HUES6 (cell line): ENCODE data around the gene NANOS2.
"Not testable (repeated sequence)": the region's sequence is repeated elsewhere in the genome, so short reads cannot be mapped to it uniquely, and the experiment has no call there.

Experiments
- H3K27ac ChIP-seq: 2 replicates; pipeline ENCODE4 v1.7.0; 2013; ENCODE audit warnings: low read depth, mild to moderate bottlenecking, low read length, inconsistent platforms
- H3K27me3 ChIP-seq: 2 replicates; pipeline ENCODE4 v1.6.1; 2013; ENCODE audit warnings: low read length; ENCODE audit not compliant: control insufficient read depth, insufficient read depth
- H3K36me3 ChIP-seq: 2 replicates; pipeline ENCODE4 v1.6.1; 2013; ENCODE audit warnings: low read length; ENCODE audit not compliant: control insufficient read depth, insufficient read depth
- H3K4me1 ChIP-seq: 2 replicates; pipeline ENCODE4 v1.6.1; 2013; ENCODE audit warnings: low read length; ENCODE audit not compliant: control insufficient read depth, insufficient read depth
- H3K4me3 ChIP-seq: 2 replicates; pipeline ENCODE4 v1.5.1; 2013; ENCODE audit warnings: low read depth, low read length
- H3K9ac ChIP-seq: one replicate; pipeline ENCODE4 v1.6.1; 2013; ENCODE audit warnings: mild to moderate bottlenecking, low read length
- H3K9me3 ChIP-seq: 2 replicates; pipeline ENCODE4 v1.6.1; 2013; ENCODE audit warnings: low read depth, low read length; ENCODE audit not compliant: control insufficient read depth, insufficient read depth

NANOS2 gene

GRCh38 chr19:45872095-45872919 lies 42.3 kb downstream of the NANOS2 start:
- Histone ChIP-seq H3K9me3 (no peaks in the 10 kb centered on the region), H3K4me1 (peaks cover 18% of the 10 kb centered on the region), H3K4me3 (no peak overlapping the region), H3K9ac (no peak overlapping the region), H3K27me3 (no peaks in the 10 kb centered on the region), H3K27ac (no peak overlapping the region), H3K36me3 (peaks cover 13% of the 10 kb centered on the region)

GRCh38 chr19:45870798-45871197 lies 43.8 kb downstream of the NANOS2 start:
- Histone ChIP-seq H3K4me3 (no peak overlapping the region), H3K27ac (no peak overlapping the region)

GRCh38 chr19:45867241-45867640 lies 47.3 kb downstream of the NANOS2 start:
- H3K4me1 ChIP-seq = peaks cover 18% of the 10 kb centered on the region; the same call in 1 of the 2 replicates
- H3K9me3 ChIP-seq, H3K9ac ChIP-seq, H3K27me3 ChIP-seq, H3K4me3 ChIP-seq, H3K27ac ChIP-seq, H3K36me3 ChIP-seq: not testable (repeated sequence)

More at GRCh38 chr19:45870798-45871197, 43.8 kb downstream of the NANOS2 start:
- no peak overlapping the region for H3K9ac ChIP-seq
- H3K27me3 ChIP-seq = no peaks in the 10 kb centered on the region
- H3K4me1 ChIP-seq = peaks cover 13% of the 10 kb centered on the region; the same call in 1 of the 2 replicates
- H3K36me3 ChIP-seq = peaks cover 13% of the 10 kb centered on the region
- no peaks in the 10 kb centered on the region for H3K9me3 ChIP-seq

GRCh38 chr19:45866400-45867176 lies 48.0 kb downstream of the NANOS2 start:
- H3K27me3 ChIP-seq = peaks cover 5% of the 10 kb centered on the region; the same call in 1 of the 2 replicates

GRCh38 chr19:45865269-45865948 lies 49.2 kb downstream of the NANOS2 start:
- Histone ChIP-seq H3K36me3 (0 out of 2 replicates have a peak, but pooled peaks cover 3% of the 10 kb centered on the region), H3K4me1 (peaks cover 18% of the 10 kb centered on the region; the same call in 1 of the 2 replicates), H3K27me3 (peaks cover 5% of the 10 kb centered on the region; the same call in 1 of the 2 replicates), H3K9me3 (no peaks in the 10 kb centered on the region), H3K27ac (no peak overlapping the region), H3K9ac (no peak overlapping the region), H3K4me3 (peak overlapping the region; percentile 88)

More at GRCh38 chr19:45866400-45867176, 48.0 kb downstream of the NANOS2 start:
- no peak overlapping the region for H3K4me3 ChIP-seq
- peaks cover 18% of the 10 kb centered on the region; the same call in 1 of the 2 replicates for H3K4me1 ChIP-seq
- peaks cover under 1% of the 10 kb centered on the region; the same call in 1 of the 2 replicates for H3K36me3 ChIP-seq
- H3K9me3 ChIP-seq = no peaks in the 10 kb centered on the region
- H3K9ac ChIP-seq = no peak overlapping the region
- H3K27ac ChIP-seq = no peak overlapping the region

- H3K27ac ChIP-seq = peak overlapping the region; percentile 42; the same call in 1 of the 2 replicates
- H3K9me3 ChIP-seq = no peaks in the 10 kb centered on the region
- H3K36me3 ChIP-seq = peaks cover 7% of the 10 kb centered on the region; the same call in 1 of the 2 replicates
- peaks cover 18% of the 10 kb centered on the region; the same call in 1 of the 2 replicates for H3K4me1 ChIP-seq
- peak overlapping the region; percentile 79 for H3K9ac ChIP-seq
- H3K4me3 ChIP-seq = peak overlapping the region; percentile 88
- peaks cover 5% of the 10 kb centered on the region; the same call in 1 of the 2 replicates for H3K27me3 ChIP-seq
Observed at GRCh38 chr19:45864629-45865082, 49.9 kb downstream of the NANOS2 start.

- Histone ChIP-seq H3K27ac (peak within 1 kb of the TSS; percentile 42; the same call in 1 of the 2 replicates), H3K9me3 (no peaks in the 10 kb centered on the region), H3K36me3 (peaks cover 13% of the 10 kb centered on the region), H3K27me3 (peaks cover 5% of the 10 kb centered on the region; the same call in 1 of the 2 replicates), H3K4me1 (peaks cover 18% of the 10 kb centered on the region; the same call in 1 of the 2 replicates), H3K4me3 (peak within 1 kb of the TSS; percentile 88), H3K9ac (peak within 1 kb of the TSS; percentile 79)
Observed at GRCh38 chr19:45863840-45864628, 50.5 kb downstream of the NANOS2 start, which contains the start of gene FOXA3. Gene FOXA3, plus strand, starts transcription at chr19:45864326. Its CDS starts 131 bp downstream, at chr19:45864457.

- H3K9me3 ChIP-seq = no peaks in the 10 kb centered on the region
- H3K4me3 ChIP-seq = peak overlapping the region; percentile 88
- peaks cover 17% of the 10 kb centered on the region for H3K36me3 ChIP-seq
- peaks cover 18% of the 10 kb centered on the region; the same call in 1 of the 2 replicates for H3K4me1 ChIP-seq
- H3K27me3 ChIP-seq = peaks cover 5% of the 10 kb centered on the region; the same call in 1 of the 2 replicates
- H3K27ac ChIP-seq = no peak overlapping the region
- peak overlapping the region; percentile 54 for H3K9ac ChIP-seq
Observed at GRCh38 chr19:45863335-45863839, 51.2 kb downstream of the NANOS2 start.
